ENCODE results near the gene CBX1.
A peak's percentile ranks its signal among the peaks of the same experiment; 100 is the strongest.

CBX1 gene

DNA sequence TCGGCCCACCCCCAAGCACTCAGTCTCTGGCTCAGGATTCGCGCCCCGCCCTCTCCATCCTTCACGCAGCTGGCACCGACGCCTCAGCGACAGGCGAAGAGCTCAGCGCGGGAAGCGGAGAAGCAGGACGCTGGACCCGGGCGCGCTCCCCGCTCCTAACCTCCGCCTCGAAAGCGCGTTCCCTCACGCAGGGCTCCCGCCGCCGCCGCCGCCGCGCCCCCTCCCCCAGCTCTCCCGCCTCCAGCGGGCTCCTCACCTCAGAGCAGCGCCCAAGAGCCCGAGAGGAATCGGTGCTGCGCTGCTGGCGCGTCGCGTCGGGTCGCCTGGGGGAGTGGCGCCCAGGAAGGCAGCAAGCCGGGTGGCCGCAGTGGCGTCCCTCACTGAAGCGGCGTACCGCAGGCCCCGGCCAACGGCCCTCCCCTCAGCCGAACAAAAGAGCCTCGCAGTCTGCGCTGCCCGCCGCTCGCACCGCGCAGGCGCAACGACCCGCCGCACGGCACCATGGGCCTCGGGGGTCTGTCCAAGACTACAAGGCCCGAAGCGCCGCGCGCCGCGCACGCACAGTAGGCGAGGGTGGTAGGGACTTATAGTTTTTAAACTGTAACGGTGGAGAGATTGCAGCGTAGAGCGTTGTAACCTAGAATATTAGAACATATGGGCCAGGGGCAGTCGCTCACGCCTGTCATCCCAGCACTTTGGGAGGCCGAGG is at the start of gene CBX1:
CBX1 (minus strand) TSS at position 467 of the 709 bp plus-strand sequence. CDS start 24,474 bp downstream, outside the sequence.
- DNase-seq (ENCODE audit: low read depth) = peak; percentile 89

DNA sequence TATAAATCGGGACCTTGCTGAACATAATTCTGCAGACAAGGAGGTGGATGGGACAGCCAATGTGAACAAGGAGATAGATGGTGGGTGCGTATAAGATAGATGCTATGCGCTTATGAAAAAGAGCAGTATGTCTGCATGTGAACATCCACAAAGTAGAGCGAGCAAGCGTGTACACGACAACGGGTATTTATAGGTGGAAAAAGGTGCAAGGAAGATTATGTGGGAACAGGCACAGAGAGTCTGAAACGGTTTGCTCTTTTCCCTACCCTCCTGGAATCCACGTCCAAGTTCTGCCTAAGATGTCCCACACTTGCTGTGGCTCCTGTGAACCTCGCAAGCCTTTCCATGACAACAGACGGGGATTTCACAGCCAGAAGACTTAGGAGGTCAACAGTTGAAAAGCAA is 49.3 kb upstream of the CBX1 start:
- DNase-seq (ENCODE audit: low read depth) = no peak

DNA sequence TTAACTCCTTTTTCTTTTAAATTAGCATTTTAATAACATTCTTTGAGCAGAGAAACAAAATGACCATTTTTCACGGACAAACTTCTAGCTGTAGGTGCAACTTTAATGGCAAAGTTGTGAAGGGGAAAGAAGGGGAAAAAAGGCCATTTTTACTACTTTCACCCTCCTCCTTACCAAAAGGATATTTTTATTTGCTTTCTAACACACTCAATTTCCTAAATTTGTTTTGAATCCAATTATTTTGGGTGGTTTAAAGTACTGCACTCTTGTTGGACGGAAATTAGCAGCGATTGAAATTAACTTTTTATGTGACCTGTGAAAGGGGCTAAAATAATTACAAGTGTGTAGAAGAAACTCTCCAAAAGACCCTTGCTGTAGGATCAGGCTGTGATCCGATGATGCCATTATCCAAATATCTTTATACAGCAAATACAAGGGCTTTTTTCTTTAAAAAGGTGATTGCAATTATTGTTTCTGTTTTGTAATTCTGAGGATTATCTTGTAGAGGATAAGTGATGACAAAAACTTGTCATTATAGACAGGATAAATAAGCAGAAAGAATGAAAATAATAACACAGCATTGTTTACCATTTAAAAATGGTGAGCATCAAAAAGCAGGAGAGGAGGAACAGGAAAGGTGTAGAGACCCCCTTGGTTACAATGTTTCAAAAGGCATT is 48.6 kb upstream of the CBX1 start:
- DNase-seq (ENCODE audit: low read depth) = no peak

DNA sequence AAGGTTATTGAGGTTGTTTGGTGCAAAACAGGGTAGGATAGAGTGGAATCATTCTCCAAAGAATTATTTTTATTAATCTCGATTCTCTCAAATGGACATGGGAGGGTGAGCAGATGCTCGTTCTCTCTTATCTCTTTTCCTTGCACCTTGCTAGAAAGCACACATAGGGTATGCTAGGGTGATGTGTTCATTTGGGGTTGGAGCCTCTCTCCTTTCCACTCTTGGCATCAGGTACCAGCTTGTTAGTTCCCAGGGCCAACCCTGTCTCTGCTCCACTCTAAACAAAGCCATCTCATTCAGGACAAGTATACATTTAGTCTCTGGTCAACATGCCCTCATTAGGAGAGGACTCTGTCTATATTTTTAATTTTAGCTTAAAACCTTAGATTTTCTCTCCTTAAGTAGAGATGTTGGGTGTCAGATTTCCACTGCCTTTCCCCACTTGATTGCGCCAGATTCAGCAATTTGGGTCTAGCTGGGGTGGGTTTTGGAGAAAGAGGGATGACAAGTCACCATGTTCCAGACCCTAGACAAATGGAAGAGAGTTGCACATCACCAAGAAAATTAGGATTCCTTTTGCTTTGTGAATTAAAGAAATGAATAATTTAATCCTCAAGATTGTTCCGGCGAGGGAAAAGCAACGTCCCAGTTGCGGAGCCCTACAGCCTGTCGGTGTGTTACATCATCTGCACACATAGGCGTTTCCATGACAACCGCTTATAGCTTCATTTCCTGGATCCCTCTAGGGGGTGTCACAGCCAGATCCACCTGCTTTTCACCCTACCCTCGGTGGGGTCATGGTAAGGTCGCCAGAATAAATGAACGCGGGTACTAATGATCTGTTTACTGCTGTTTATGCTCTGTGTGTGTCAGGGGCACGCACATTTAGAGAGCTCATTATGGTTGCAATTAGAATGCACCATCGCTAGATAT is 47.8 kb upstream of the CBX1 start:
- DNase-seq (ENCODE audit: low read depth) = no peak

DNA sequence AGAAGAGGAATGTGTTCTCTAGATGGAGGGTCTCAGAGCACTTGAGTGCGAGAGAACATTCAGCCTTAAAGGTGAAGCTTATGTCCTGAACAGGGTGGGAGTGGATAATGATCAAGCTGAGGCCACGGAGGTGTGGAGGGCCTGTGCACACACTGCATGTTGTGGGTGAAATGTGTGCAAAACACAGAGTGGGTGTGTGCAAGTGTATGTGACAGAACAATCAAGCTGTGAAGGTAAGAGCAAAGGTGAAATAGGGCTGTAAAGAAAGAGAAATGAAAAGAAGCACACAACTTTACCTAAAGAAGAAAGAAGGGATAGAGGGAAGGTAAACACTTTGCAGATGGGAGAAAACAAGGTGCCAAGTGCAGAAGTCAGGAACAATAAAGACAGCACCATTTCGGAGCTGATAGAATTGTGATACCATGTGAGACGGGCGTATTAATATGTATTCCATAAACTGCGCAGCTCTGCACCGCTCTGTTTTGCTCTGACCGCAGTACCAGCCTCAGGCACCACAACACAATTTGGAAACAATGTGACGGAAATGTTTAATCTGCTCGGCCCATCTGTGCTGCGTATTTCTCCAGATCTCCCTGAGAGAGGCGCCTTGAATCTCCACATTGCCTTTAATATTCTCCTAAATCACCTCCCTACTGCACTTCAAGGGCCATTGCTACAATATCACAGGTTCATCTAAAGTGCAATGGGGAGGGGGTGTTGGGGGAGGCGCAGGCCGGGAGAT is 46.9 kb upstream of the CBX1 start:
- no peak for DNase-seq (ENCODE audit: low read depth)

DNA sequence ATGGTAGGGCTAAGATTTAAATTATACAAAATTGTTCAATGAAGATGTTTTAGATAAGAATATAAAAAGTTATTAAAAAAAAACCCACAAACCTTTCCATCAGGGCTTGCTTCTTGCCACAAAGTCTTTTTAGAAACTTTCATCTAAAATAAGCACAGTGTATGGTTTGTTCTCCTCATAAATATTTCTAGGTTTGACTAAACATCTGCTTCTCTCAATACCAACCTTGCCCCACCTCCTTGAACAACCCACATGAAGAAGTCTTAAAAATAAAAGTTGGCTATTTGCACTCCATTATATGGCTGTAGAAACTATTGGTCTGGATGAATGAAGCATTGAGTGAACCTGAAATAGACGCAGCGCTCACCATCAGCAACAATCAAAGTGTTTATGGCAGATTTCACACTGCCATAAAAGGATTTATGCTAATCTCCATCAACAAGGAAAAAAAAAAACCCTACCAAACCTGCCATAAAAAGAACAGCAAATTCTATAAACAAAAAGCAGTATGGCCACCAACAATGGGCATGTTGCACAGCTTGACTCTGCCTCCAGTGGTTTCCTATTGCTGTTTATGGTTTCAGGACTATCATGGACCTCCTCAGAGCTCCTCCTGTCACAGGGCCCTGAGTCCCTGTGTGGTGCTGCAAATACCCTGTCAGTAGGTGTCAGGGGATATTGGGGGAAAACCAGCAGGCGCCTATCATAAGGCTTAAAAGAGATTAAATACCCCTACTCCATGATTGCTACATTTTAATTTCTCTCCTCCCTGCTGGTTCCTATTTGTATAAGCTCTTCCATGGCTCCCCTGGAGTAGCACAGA is 43.9 kb upstream of the CBX1 start:
- DNase-seq (ENCODE audit: low read depth) = no peak

DNA sequence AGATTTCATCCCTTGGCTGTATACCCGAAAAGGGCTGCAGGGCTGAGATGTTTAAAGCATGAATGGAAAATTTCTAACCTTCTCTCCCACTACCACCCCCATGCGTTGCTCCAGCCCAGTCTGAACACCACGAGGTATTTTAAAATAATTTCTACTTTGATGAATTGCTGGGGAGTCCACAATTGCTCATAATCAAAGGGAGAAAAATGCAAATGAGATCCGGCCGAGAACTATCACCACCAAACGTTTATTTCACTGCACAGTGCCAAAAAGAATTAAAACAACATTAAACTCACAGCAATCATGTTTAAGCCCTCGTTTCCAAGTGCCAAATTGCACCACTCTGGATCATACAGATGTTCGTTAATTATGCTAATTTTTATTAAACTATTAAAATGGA is 43.0 kb upstream of the CBX1 start:
- DNase-seq (ENCODE audit: low read depth) = no peak

DNA sequence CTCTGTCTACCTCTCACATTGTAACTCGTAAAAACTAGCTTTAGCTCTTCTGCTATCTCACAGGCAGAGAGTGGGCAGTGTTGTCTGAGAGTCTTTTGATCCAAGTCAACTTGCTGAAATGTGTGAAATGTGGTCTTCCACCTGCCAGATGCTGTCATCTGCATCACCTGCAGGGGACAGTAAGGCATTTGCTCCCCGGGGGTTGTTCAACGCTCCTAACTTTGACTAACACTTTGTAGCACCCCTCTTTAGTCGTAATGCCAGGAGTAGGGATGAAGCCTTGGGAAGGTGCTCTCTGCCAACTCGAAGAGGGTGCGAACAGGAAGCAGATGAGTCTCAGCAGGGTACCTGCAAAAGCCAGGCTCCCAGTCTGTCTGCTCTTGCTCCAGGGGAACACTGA is 42.4 kb upstream of the CBX1 start:
- DNase-seq (ENCODE audit: low read depth) = no peak

DNA sequence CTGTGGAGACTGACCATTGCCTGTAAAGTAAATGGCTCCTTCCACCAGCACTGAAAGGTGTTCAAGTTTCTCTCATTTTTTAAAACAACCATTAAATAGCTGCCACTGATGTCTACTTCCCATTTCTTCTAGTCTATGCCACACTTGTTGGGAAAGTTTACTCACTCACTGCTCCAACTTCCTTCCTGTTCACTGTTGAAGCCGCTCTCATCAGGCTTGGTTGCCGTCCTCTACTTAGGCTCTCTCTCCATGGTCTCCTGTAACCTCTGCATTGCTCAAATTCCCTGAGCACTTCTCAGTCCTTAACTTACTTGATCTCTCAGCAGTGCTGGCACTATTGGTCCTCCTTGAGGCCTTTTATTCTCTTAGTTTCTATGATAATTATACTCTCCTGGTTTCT is 38.7 kb upstream of the CBX1 start:
- no peak for DNase-seq (ENCODE audit: low read depth)

DNA sequence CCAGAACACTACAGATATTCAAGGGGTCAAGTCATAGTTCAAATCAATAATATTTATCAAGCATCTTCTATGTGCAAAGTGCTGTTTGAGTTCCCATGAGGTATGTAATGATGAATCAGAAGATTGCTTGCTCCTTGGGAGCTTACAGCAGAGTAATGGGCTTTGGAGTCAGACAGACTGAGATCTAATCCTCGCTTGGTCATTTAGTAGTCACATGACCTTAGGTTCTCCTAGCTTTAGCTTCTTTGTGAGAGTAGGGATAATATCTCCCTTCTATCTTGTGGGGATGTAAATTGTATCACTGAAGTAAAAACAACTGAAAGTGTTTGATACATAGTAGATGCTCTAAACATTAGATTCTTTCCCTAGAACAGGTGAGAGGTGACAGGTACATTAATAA is 36.4 kb upstream of the CBX1 start:
- no peak for DNase-seq (ENCODE audit: low read depth)

DNA sequence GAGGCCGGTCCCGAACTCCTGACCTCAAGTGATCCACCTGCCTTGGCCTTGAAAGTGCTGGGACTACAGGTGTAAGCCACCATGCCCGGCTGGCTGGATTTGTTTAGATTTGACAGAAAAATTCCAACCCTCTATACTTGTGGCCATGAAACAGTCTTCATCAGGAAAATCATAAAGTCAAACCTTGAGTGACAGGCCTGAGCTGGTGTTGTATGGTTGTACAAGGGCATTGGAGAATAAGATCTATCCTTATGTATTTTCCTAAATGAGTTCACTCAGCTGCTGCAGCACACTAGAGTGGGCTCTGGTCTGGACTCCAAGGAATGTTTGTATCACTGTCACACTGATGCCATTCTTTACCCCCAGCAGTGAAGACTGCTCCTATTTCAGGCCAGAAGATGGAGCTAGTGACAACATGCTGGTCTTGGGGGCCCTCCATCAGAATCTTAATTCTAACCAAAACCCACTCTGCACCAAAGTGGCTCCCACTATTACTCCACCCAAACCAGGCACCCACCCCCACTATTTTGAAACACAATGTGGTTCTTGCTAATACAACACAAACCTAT is 33.7 kb upstream of the CBX1 start:
- DNase-seq (ENCODE audit: low read depth) = no peak

DNA sequence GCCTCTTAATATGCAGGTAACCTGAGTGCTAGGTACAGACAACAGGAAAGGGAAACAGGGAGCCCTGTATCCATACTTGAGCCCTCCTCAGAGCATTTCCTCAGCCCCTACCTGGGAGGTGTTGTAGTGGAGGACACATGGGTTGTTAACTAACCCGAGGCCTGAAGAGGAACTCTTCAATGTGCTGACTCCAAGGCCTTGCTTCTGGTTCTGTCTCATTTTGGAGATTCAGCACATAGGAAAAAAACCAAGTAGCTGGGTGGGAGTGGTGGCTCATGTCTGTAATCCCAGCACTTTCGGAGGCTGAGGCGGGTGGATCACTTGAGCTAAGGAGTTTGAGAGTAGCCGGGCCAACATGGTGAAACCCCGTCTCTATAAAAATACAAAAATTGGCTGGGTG is 31.1 kb upstream of the CBX1 start:
- no peak for DNase-seq (ENCODE audit: low read depth)

DNA sequence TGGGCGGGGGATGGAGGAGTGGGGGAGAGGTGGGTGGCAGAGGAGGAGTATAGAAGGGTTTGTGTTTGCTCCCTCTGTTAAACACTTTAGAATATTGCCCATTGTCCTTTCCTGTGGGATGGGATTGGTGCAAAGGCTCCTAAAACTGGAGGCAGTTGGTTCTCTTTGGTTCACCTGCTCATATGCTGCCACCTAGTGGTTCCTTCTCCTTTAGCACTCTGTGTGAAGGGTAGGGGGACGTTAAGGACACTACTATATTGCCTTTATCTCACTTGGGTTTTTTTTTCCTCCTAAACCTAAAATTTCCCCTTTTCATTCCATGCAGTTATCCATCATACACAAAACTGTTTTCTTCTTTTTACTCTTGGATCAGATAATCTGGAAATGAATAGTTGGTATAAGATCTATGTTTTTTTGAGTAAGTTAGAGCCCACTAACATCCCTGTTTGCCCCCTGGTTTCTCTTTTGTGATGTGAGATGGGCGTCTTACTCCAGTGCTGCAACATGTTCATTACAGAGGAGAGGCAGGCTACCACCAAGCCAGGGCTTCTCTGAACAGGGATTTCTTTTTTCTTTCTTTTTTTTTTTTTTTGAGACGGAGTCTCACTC is 30.0 kb upstream of the CBX1 start:
- DNase-seq (ENCODE audit: low read depth) = peak; percentile 22

DNA sequence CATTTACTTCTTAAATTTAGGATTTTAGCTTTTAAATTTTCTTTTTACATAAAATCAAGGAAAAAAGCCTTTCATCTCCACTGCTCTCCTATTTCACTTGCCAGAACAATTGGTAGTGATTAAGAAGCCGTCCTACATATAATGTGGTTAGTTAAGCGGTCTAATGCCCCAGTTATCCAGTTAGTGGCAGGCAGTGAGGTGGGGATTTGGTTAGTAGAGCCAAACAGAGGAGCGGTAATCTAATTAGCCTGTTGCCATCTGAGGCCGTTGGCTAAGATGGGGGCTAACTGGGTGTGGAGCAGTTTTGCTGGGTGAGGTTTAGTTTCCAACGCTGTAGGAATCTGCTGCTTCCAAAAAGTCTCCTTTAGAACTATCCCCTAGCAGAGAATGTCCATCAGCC is 28.7 kb upstream of the CBX1 start:
- DNase-seq (ENCODE audit: low read depth) = no peak

DNA sequence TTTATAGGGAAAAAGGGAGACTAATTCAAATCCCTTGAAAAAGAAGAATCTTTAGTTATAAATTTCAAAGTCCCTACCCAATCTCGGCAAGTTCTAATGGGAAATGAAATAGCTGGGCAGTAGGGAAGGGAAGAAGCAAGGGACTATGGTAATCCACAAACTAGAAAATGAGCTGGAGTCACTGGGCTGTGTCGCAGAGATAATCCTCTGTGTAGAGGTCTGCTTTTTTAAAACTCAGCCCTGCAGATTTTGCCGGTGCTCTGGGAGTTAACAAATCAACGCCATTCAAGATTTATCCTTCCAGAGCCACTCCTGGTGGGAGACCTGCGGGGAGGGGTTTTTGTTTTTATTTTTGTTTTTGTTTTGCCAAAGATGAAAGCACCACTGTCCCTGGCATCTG is 27.1 kb upstream of the CBX1 start:
- no peak for DNase-seq (ENCODE audit: low read depth)

DNA sequence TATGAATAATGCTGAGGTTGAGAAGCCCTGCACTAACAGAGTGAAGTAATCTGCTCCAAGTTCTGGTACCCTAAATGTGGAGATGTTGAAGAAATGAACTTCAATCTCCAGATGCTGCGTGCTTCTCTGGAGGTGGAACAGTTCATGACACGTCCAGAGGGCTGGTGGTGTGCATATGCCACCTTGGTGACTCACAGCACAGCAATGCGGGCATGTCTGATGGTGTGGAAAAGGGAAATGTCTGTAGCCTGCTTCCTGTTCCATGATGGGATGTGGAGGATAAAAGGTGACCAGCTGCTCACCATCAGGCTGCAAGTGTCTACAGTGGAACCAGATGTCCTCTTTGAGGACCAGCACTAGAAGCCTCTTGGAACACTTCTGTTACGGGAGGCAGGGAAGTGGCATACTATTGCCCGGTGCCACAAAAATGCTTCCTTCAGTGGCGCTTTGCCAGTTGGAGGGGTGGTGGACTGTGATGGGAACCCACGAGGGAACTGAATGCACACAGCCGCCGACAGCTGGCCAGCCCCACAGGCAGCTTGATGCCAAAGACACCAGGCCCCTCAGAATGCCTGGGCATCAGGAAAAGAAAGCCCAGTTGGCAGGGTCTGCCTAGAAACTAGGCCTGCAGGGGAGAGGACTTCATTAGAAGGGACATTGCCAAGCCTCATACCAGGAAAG is 26.2 kb upstream of the CBX1 start:
- no peak for DNase-seq (ENCODE audit: low read depth)

DNA sequence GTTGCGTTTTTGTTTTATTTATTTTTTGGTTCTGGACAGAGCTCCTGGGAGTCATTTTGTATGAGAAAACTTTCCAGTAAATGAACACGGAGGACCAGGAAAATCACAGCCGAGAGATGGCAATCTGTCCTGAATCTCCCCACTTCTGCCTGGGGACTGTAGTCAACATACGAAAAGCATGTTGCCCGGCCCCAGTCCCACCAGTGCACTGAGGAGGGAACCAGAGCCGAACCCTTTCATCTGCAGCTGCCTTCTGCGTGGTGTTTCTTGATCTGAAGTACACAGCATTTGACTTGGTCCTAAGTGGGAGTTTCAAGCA is 25.2 kb upstream of the CBX1 start:
- DNase-seq (ENCODE audit: low read depth) = no peak

DNA sequence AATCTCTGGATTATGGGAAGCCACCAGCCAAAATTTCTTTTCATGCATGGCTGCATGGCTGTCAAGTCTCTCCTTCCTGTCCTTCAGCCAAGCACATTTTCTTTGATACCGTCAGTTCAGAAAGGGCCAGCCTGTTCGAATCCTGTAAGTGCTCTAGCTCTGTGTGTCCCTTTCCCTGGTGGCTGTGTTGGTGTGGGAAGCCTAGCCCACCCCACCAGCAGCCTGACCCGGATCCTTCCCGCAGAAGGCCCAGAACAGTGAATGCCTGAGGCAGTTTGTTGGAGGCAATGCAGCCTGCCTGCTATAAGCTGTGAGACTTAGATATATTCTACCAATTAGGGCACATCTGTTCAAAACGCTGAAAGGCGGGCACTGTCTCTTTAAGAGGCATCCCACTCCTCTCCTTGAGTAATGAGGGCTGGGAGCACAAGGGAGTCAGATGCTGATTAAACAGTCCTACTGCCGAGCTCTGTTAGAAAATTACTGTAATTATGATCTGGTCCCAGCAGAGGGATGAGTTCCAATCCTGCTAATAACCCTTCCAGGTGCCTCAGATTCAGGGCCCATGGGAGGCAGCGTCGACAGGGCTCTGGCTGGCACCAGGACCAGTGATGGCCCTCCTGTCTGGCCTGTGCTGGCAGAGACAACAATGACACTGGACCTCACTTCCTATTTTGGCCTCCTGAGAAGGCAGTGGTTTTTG is 24.7 kb upstream of the CBX1 start:
- no peak for DNase-seq (ENCODE audit: low read depth)

DNA sequence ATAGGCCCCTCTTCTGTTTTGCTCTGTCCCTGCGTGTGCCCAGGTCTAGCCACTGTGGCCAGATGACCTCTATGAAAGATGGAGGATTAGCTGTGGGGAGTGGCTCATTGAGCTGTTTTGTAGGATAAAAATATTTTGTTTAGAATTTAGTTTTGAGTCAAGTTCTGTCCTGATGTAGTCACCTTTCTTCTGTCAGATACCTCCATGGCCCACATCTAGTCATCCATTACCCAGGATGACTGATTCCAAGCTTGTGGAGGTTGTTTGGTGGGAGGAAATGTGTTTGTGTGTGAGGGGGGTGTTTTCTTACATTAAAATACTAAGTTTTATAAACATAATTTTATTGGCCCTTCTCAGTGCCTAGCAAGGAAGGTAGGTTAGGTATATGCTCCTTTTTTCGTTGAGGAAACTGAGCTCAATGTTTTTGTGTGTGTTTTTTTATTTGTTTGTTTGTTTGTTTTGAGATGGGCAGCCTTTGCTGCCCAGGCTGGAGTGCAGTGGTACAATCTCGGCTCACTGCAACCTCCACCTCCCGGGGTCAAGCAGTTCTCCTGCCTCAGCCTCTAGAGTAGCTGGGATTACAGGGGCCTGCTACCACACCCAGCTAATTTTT is 22.6 kb upstream of the CBX1 start:
- no peak for DNase-seq (ENCODE audit: low read depth)
